Measurements from ENCODE around the gene FNDC10.
A peak's percentile ranks its signal among the peaks of the same experiment; 100 is the strongest.
"Not testable (repeated sequence)": the region's sequence is repeated elsewhere in the genome, so short reads cannot be mapped to it uniquely, and the experiment has no call there.

FNDC10 gene

GRCh38 chr1:1596493-1597274 is 3.3 kb downstream of the FNDC10 start:
- no peak for TF ChIP-seq CTCF (IDR thresholded peaks at IDR 0.05; ENCODE audit: extremely low read depth, insufficient read depth, missing control alignments)
- in situ Hi-C loops (cut with MboI; ENCODE audit: low pct_unique_long_range_greater_than_20kb, low sequenced_read_pairs, unreplicated experiment), result no loop called here
- DNase-seq (ENCODE audit: low spot score), result peak; percentile 59

DNA sequence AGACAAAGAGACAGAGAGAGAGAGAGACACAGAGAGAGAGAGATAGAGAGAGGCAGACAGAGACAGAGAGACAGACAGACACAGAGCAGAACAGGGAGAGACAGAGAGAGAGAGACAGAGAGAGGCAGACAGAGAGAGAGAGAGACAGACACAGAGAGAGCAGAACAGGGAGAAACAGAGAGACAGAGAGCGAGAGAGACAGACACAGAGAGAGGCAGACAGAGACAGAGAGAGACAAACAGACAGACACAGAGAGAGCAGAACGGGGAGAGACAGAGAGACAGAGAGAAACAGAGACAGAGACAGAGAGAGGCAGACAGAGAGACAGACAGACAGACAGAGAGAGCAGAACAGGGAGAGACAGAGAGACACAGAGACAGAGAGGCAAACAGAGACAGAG is 4.6 kb downstream of the FNDC10 start:
- in situ Hi-C loops (cut with MboI; ENCODE audit: low pct_unique_long_range_greater_than_20kb, low sequenced_read_pairs, unreplicated experiment), result not testable (repeated sequence)

DNA sequence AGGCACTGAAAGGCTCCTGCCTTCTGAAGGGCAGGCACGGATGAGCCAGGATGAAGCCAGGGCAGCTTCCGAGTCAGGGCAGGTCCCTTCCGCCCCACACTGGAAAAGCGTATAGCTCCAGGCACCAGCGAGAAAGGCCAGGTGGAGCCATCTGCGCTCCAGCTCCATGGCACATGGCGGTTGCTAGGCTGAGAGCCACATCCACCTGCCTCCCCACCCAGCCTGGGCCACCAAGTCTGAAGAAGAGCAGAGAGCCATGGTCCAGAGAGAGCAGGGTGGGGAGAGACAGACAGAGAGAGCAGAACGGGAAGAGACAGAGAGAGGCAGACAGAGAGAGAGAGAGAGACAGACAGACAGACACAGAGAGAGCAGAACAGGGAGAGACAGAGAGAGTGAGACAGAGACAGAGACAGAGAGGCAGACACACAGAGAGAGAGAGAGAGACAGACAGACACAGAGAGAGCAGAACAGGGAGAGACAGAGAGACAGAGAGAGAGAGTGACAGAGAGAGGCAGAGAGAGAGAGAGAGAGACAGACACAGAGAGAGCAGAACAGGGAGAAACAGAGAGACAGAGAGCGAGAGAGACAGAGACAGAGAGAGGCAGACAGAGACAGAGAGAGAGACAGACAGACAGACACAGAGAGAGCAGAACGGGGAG is 5.2 kb downstream of the FNDC10 start:
- TF ChIP-seq CTCF (IDR thresholded peaks at IDR 0.05; ENCODE audit: extremely low read depth, insufficient read depth, missing control alignments), result no peak
- in situ Hi-C loops (cut with MboI; ENCODE audit: low pct_unique_long_range_greater_than_20kb, low sequenced_read_pairs, unreplicated experiment), result no loop called here
- peak; percentile 38 for DNase-seq (ENCODE audit: low spot score)

More for the DNA sequence above, 4.6 kb downstream of the FNDC10 start:
- not testable (repeated sequence) for DNase-seq (ENCODE audit: low spot score)

DNA sequence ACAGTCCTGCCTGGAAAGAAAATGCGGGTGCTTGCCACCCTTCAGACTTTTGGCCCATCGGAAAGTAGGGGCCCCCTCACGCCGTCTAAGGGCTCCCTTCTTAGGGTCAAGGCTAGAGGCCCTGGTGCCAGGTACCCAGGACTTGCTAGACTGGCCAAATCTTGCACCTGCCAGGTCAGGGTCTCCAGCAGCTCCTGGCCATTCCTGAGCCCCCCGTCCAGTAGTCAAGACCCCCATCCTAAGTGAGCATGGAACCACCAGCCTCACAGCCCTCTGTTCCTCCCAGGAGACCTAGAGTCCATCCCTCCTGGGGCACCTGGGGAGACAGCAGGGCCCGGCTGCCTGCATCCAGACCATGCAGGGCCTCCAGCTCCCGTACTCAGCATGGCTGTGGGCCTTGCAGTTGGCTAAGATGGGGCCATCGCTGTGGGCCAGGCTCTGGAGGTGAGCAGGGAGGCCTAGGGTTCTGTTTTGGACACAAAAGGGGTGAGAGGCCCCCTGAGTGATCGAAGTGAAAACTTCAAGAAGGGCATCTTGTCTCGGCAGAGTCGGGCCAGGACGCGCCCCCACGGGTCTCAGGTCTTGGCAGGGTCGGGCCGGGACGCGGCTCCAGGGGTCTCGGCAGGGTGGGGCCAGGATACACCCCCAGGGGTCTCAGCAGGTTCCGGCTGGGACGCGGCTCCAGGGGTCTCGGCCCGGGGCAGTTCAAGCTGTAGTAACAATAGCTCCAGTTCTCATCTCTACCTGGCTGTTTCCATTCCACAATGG is 5.9 kb downstream of the FNDC10 start:
- TF ChIP-seq CTCF (IDR thresholded peaks at IDR 0.05; ENCODE audit: extremely low read depth, insufficient read depth, missing control alignments), result no peak
- in situ Hi-C loops (cut with MboI; ENCODE audit: low pct_unique_long_range_greater_than_20kb, low sequenced_read_pairs, unreplicated experiment), result no loop called here
- DNase-seq (ENCODE audit: low spot score), result no peak

DNA sequence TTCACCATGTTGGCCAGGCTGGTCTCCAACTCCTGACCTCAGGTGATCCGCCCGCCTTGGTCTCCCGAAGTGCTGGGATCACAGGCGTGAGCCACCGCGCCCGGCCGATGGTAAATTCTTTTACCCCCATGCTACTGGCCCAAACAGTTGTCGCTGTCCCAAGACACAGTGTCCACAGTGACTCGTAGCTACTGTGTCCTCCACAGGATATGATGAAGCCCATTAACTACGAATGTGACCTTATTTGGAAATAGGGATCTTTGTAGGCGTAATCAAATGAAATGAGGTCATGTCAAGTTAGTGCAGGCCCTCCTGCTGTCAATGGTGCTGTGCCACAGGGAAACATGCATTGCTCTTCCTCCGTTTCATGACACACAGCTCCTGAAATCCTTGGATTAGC is 8.5 kb downstream of the FNDC10 start:
- no peak for DNase-seq (ENCODE audit: low spot score)
- no peak for TF ChIP-seq CTCF (IDR thresholded peaks at IDR 0.05; ENCODE audit: extremely low read depth, insufficient read depth, missing control alignments)
- in situ Hi-C loops (cut with MboI; ENCODE audit: low pct_unique_long_range_greater_than_20kb, low sequenced_read_pairs, unreplicated experiment), result no loop called here

DNA sequence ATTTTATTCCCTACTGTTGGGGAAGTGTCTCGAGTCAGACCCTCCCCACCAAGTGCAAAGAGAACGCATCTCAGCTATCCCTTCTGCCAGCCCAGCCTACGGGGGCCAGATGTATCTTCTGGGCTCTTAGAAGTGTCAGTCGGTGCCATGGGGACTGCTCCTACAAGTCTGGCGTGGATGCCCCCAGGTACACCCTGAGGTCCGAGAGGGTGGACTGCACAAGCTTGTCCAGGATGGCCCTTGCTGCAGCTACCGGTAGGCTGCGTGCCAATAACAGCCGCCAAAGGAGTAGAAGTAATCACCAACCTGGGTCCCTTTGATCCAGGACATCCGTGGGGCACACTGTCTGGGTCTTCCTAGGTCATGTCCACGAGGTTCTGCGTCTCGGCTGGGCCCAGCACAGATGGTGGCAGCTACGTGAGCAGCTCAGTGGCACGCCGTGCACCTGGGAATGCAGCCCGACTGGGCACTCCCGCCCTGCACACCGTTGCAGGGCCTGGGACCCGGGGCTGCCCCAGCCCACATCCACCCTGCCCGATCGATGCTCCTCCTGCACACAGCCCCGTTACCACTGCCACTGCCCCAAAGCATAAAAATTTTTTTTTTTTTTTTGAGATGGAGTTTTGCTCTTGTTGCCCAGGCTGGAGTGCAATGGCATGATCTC is 16.5 kb downstream of the FNDC10 start:
- TF ChIP-seq CTCF (IDR thresholded peaks at IDR 0.05; ENCODE audit: extremely low read depth, insufficient read depth, missing control alignments), result no peak
- in situ Hi-C loops (cut with MboI; ENCODE audit: low pct_unique_long_range_greater_than_20kb, low sequenced_read_pairs, unreplicated experiment), result no loop called here
- no peak for DNase-seq (ENCODE audit: low spot score)

Data from GM13977 (cell line).